Upper lobe of left lung (tissue), 4 donors: Measurements from ENCODE around the gene TFF3.

ENCODE experiments used
- CTCF ChIP-seq, 6 experiments: fragments of 450-650 bp in 4 of 6; fragments of 200-600 bp in 2 of 6; sonication (generic) in 2 of 6; IDR thresholded peaks; one replicate each; pipeline ENCODE4 v1.5.1; 2016 to 2019; ENCODE audit warnings: antibody characterized with exemption in 6 of 6
- POLR2A ChIP-seq, 4 donors: fragments of 450-650 bp; IDR thresholded peaks; one replicate each; pipeline ENCODE4 v1.5.1; 2016 to 2017; ENCODE audit warnings: antibody characterized with exemption in 4 of 4, mild to moderate bottlenecking in 2 of 4
- POLR2AphosphoS5 ChIP-seq, 2 donors: sonication (generic); formaldehyde crosslinking; IDR thresholded peaks; one replicate each; pipeline ENCODE4 v1.5.1; 2017; ENCODE audit warnings: antibody characterized with exemption in 2 of 2

GRCh38 chr21:42276526-42277154 lies 38.6 kb downstream of the TFF3 start:
- no peak for TF ChIP-seq POLR2A (IDR thresholded peaks at IDR 0.05)
- no peak for TF ChIP-seq CTCF (IDR thresholded peaks at IDR 0.05)
- no peak for TF ChIP-seq POLR2AphosphoS5 (IDR thresholded peaks at IDR 0.05)
